ENCODE measurements around the gene SLC38A7.
"Not testable (repeated sequence)": the region's sequence is repeated elsewhere in the genome, so short reads cannot be mapped to it uniquely, and the experiment has no call there.

SLC38A7 gene

DNA sequence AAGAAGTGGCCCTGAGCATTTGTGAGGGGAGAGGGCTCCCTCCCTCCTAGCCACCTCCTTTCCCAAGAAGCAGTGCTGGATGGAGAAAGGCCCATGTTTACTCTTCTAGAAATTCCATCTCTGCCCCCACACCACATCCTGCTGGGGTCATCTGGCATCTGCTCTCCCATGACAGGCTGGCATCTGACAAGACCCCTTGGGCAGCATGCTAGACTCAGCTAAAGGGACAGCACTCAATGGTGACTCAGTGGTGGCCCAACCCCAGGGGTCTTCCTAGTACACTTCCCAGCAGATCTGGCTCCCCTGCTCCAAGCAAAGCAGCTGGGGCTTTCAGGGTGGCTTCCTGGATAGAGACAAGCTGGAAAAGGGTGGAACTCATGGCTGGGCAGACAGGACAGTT lies 14.4 kb downstream of the SLC38A7 start:
- Histone ChIP-seq H3K36me3 (ENCODE audit: control insufficient read depth, insufficient read depth, low read length) (peaks cover 1% of the 10 kb centered on the region), H3K4me3 (replicated peaks; ENCODE audit: low read depth, low read length) (no peak overlapping the region), H3K27me3 (replicated peaks; ENCODE audit: control insufficient read depth, insufficient read depth, low read length) (no peaks in the 10 kb centered on the region)
- TF ChIP-seq, protein P1, sequence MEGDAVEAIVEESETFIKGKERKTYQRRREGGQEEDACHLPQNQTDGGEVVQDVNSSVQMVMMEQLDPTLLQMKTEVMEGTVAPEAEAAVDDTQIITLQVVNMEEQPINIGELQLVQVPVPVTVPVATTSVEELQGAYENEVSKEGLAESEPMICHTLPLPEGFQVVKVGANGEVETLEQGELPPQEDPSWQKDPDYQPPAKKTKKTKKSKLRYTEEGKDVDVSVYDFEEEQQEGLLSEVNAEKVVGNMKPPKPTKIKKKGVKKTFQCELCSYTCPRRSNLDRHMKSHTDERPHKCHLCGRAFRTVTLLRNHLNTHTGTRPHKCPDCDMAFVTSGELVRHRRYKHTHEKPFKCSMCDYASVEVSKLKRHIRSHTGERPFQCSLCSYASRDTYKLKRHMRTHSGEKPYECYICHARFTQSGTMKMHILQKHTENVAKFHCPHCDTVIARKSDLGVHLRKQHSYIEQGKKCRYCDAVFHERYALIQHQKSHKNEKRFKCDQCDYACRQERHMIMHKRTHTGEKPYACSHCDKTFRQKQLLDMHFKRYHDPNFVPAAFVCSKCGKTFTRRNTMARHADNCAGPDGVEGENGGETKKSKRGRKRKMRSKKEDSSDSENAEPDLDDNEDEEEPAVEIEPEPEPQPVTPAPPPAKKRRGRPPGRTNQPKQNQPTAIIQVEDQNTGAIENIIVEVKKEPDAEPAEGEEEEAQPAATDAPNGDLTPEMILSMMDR (IDR thresholded peaks at IDR 0.05; ENCODE audit: insufficient read depth, low read length, poor library complexity, severe bottlenecking): no peak
- no peak for DNase-seq (ENCODE audit: extremely low read depth, insufficient read length)

DNA sequence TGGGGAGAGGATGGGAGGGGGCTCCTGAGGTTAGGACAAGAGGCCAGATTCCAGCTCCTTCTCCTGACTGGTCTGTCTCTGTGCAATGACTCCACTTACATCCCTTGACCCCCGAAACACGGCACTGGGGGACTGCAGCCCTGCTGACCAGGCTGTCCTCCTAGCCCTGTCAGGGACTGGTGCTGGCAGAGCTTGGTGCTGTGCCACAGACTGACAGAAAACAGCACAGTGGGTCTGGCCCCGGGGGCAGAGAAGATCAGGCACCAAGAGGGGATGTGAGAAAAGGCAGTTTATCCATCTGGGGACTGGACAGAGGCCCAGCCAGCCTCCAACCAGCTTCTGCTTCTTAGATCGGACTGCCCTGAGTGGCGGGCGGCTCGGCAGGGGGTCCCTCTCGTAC lies 19.4 kb downstream of the SLC38A7 start:
- no peak for DNase-seq (ENCODE audit: extremely low read depth, insufficient read length)
- H3K4me3 ChIP-seq (replicated peaks; ENCODE audit: low read depth, low read length): no peak overlapping the region
- TF ChIP-seq, protein P1 (IDR thresholded peaks at IDR 0.05; ENCODE audit: insufficient read depth, low read length, poor library complexity, severe bottlenecking): no peak
- H3K36me3 ChIP-seq (ENCODE audit: control insufficient read depth, insufficient read depth, low read length): no peaks in the 10 kb centered on the region
- H3K27me3 ChIP-seq (replicated peaks; ENCODE audit: control insufficient read depth, insufficient read depth, low read length): no peaks in the 10 kb centered on the region

DNA sequence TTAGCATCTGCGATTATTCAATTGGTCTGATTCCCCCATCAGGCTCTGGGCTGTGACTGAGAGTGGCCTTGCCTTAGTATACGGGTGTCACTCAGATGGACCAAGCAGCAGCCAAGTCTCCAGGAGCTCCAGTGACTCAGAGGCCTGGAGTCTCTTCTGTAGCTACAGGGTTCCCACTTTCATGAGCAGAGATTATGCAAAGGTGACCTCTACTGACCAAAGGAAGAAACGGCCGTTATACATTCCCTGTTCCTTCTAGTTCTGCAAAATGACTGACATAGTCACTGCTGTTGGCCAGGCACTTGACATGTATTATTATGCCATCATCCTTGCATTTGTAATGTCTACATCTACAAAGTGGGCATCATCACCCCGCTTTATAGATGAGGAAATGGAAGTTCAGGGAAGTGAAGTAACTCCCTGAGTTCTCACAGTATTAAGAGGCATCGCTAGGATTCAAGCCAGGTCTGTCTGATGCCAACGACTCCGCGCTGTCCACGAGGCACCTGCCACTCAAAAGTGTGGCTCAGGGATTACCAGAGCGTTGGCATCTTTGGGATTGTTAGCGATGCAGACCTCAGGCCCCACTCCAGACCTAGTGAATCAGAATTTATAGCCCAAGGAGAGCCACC lies 23.3 kb downstream of the SLC38A7 start:
- H3K36me3 ChIP-seq (ENCODE audit: control insufficient read depth, insufficient read depth, low read length): no peaks in the 10 kb centered on the region
- DNase-seq (ENCODE audit: extremely low read depth, insufficient read length): no peak
- no peak overlapping the region for H3K4me3 ChIP-seq (replicated peaks; ENCODE audit: low read depth, low read length)
- TF ChIP-seq, protein P1 (IDR thresholded peaks at IDR 0.05; ENCODE audit: insufficient read depth, low read length, poor library complexity, severe bottlenecking): peak; percentile 67
- H3K27me3 ChIP-seq (replicated peaks; ENCODE audit: control insufficient read depth, insufficient read depth, low read length): no peaks in the 10 kb centered on the region

DNA sequence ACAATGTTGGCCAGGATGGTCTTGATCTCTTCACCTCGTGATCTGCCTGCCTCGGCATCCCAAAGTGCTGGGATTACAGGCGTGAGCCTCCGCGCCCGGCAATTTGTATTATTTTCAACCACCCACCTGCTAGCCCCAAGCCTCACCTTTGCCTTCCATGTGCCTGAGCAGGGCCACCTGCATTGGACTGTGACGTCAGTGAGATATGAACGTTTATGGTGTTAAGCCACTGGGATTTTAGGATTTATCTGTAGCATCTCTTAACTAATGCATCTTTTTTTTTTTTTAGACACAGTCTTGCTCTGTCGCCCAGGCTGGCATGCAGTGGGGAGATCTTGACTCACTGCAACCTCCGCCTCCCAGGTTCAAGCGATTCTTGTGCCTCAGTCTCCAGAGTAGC lies 24.7 kb downstream of the SLC38A7 start:
- DNase-seq (ENCODE audit: extremely low read depth, insufficient read length); H3K27me3 ChIP-seq (replicated peaks; ENCODE audit: control insufficient read depth, insufficient read depth, low read length); H3K4me3 ChIP-seq (replicated peaks; ENCODE audit: low read depth, low read length); H3K36me3 ChIP-seq (ENCODE audit: control insufficient read depth, insufficient read depth, low read length): not testable (repeated sequence)

DNA sequence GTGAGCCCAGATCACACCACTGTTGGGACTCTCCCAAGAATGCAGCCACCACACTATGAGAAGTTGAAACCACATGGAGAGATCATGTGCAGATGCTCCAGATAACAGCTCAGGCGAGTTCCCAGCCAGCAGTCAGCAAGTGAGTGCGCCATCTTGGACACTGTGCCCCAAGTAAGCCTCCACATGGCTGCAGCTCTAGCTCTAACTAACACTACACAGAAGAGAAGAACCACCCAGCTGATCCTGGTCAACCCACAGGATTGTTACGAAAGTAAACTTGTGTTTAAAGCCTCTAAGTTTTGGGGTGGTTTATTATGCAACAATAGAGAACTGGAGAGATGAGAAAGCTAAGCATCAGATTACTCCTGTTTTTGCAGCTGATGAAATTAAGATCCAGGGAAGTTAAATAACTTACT lies 25.8 kb downstream of the SLC38A7 start:
- no peak for DNase-seq (ENCODE audit: extremely low read depth, insufficient read length)
- Histone ChIP-seq H3K36me3 (ENCODE audit: control insufficient read depth, insufficient read depth, low read length) (no peaks in the 10 kb centered on the region), H3K4me3 (replicated peaks; ENCODE audit: low read depth, low read length) (no peak overlapping the region), H3K27me3 (replicated peaks; ENCODE audit: control insufficient read depth, insufficient read depth, low read length) (no peaks in the 10 kb centered on the region)
- TF ChIP-seq, protein P1 (IDR thresholded peaks at IDR 0.05; ENCODE audit: insufficient read depth, low read length, poor library complexity, severe bottlenecking): no peak

DNA sequence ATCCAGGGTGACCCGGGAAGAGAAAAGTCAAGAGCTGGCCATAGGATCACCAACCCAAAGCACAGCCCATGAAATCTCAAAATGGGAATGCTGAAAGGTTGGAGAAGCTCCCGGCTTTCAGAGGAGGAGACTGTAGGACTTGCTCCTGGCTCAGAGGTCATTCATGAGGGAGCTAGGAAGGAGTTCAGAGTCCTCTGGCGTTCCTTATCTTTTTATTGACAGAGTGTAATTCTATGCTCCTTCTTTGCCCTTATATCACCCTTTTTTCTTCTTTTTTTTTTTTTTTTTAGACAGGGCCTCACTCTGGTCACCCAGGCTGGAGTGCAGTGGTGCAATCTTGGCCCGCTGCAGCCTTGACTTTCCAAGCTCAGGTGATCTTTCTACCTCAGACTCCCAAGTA lies 27.7 kb downstream of the SLC38A7 start:
- DNase-seq (ENCODE audit: extremely low read depth, insufficient read length): no peak
- TF ChIP-seq, protein P1 (IDR thresholded peaks at IDR 0.05; ENCODE audit: insufficient read depth, low read length, poor library complexity, severe bottlenecking): no peak

More for the DNA sequence above, 27.7 kb downstream of the SLC38A7 start:
- no peak overlapping the region for H3K4me3 ChIP-seq (replicated peaks; ENCODE audit: low read depth, low read length)
- no peaks in the 10 kb centered on the region for H3K36me3 ChIP-seq (ENCODE audit: control insufficient read depth, insufficient read depth, low read length)
- H3K27me3 ChIP-seq (replicated peaks; ENCODE audit: control insufficient read depth, insufficient read depth, low read length): no peaks in the 10 kb centered on the region

Measured in GM06990 (cell line).